ENCODE data around the gene UGT3A1. TPM values are rescaled to one million over a fixed set of nuclear protein-coding genes. Genes with fewer than 3 reads are reported as not detected.
"Not testable (repeated sequence)": the region's sequence is repeated elsewhere in the genome, so short reads cannot be mapped to it uniquely, and the experiment has no call there.

UGT3A1 gene
- total RNA-seq, 1 donor from 2014 or later = 0.82 TPM

- no peaks in the 10 kb centered on the region for H3K36me3 Mint-ChIP-seq
- H3K27ac Mint-ChIP-seq = no peak overlapping the region
- H3K9me3 Mint-ChIP-seq = peaks cover 8% of the 10 kb centered on the region
- H3K4me1 Mint-ChIP-seq (ENCODE audit: unreplicated experiment) = no peaks in the 10 kb centered on the region
- TF ChIP-seq CTCF (conservative IDR thresholded peaks at IDR 0.05) = no peak
- no peak overlapping the region for H3K4me3 Mint-ChIP-seq
- DNase-seq (ENCODE audit: extremely low spot score, unreplicated experiment) = no peak
- no peaks in the 10 kb centered on the region for H3K27me3 Mint-ChIP-seq
These were observed 11.5 kb downstream of the UGT3A1 start for GRCh38 chr5:35979715-35980114.

GRCh38 chr5:35976859-35977258 is 14.3 kb downstream of the UGT3A1 start:
- H3K4me3 Mint-ChIP-seq; H3K27me3 Mint-ChIP-seq; H3K9me3 Mint-ChIP-seq; DNase-seq (ENCODE audit: extremely low spot score, unreplicated experiment); H3K36me3 Mint-ChIP-seq; H3K27ac Mint-ChIP-seq; H3K4me1 Mint-ChIP-seq (ENCODE audit: unreplicated experiment): not testable (repeated sequence)

GRCh38 chr5:35974570-35974969 is 16.6 kb downstream of the UGT3A1 start:
- no peak overlapping the region for H3K4me3 Mint-ChIP-seq
- H3K27me3 Mint-ChIP-seq = no peaks in the 10 kb centered on the region
- no peak overlapping the region for H3K27ac Mint-ChIP-seq
- H3K36me3 Mint-ChIP-seq = no peaks in the 10 kb centered on the region
- no peaks in the 10 kb centered on the region for H3K9me3 Mint-ChIP-seq
- no peak for TF ChIP-seq CTCF (conservative IDR thresholded peaks at IDR 0.05)
- H3K4me1 Mint-ChIP-seq (ENCODE audit: unreplicated experiment) = no peaks in the 10 kb centered on the region
- no peak for DNase-seq (ENCODE audit: extremely low spot score, unreplicated experiment)

GRCh38 chr5:35971878-35972210 is 19.3 kb downstream of the UGT3A1 start:
- no peak for TF ChIP-seq CTCF (conservative IDR thresholded peaks at IDR 0.05)
- H3K27me3 Mint-ChIP-seq = no peaks in the 10 kb centered on the region
- no peaks in the 10 kb centered on the region for H3K4me1 Mint-ChIP-seq (ENCODE audit: unreplicated experiment)
- H3K9me3 Mint-ChIP-seq = no peaks in the 10 kb centered on the region
- H3K36me3 Mint-ChIP-seq = no peaks in the 10 kb centered on the region
- no peak overlapping the region for H3K4me3 Mint-ChIP-seq
- no peak for DNase-seq (ENCODE audit: extremely low spot score, unreplicated experiment)
- no peak overlapping the region for H3K27ac Mint-ChIP-seq

GRCh38 chr5:35971186-35971877 is 19.9 kb downstream of the UGT3A1 start:
- no peak overlapping the region for H3K27ac Mint-ChIP-seq
- no peak overlapping the region for H3K4me3 Mint-ChIP-seq
- no peaks in the 10 kb centered on the region for H3K27me3 Mint-ChIP-seq

GRCh38 chr5:35963381-35963843 is 27.8 kb downstream of the UGT3A1 start:
- H3K27me3 Mint-ChIP-seq = no peaks in the 10 kb centered on the region
- DNase-seq (ENCODE audit: extremely low spot score, unreplicated experiment) = no peak
- H3K4me3 Mint-ChIP-seq = no peak overlapping the region
- H3K27ac Mint-ChIP-seq = no peak overlapping the region
- no peaks in the 10 kb centered on the region for H3K9me3 Mint-ChIP-seq
- H3K4me1 Mint-ChIP-seq (ENCODE audit: unreplicated experiment) = no peaks in the 10 kb centered on the region
- H3K36me3 Mint-ChIP-seq = no peaks in the 10 kb centered on the region
- peak; percentile 70 for TF ChIP-seq CTCF (conservative IDR thresholded peaks at IDR 0.05)

More at GRCh38 chr5:35971186-35971877, 19.9 kb downstream of the UGT3A1 start:
- Mint-ChIP-seq H3K36me3 (no peaks in the 10 kb centered on the region), H3K4me1 (ENCODE audit: unreplicated experiment) (no peaks in the 10 kb centered on the region), H3K9me3 (no peaks in the 10 kb centered on the region)
- no peak for TF ChIP-seq CTCF (conservative IDR thresholded peaks at IDR 0.05)
- DNase-seq (ENCODE audit: extremely low spot score, unreplicated experiment) = no peak

Measured in type B pancreatic cell (in vitro differentiated cells).